Measurements from ENCODE around the gene AHSA1.

The AHSA1 gene

DNA sequence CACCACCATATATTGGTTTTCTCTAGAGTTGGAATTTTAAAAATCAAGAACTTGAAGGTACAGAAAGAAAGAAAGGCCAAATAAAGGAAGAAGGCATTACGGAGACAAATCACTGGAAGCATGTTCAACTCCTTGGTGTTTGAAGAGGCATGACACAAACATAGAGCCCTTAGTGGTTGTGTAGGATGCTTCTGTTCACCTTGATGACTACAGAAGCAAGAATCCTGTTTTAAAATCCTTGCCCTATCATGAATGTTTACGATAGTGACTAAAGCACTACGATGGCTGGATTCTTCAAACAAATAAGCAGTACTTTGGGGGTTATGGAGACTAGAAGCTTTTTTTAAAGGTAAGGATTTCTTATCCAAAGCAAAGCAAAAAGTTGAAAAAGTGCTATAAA is 51.0 kb downstream of the AHSA1 start:
- no peak for DNase-seq (ENCODE audit: low read depth, low spot score)

DNA sequence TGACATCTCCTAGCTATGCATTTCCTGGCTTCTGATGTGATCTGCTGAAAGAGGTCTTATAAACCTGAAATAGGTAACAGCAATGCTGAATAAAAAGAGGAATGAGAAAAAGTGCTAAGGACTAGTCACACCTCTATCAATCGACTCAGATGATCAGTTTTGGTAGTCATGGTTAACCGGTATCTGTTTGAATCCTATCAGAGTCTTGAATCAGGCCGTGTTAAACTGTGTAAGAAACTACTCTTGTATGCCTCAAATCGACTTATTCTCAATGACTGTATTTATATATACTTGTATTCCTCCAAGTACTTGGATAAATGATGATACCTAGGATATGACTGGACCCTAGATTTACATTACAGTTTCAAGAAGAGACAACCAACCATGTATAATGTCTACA is 51.5 kb downstream of the AHSA1 start:
- no peak for DNase-seq (ENCODE audit: low read depth, low spot score)

GRCh38 chr14:77511486-77512162 is 53.7 kb downstream of the AHSA1 start:
- no peak for DNase-seq (ENCODE audit: low read depth, low spot score)

GRCh38 chr14:77516126-77516525 is 58.2 kb downstream of the AHSA1 start:
- no peak for DNase-seq (ENCODE audit: low read depth, low spot score)
